GM21717 (cell line): ENCODE measurements around the gene SP1.
"Not testable (repeated sequence)": the region's sequence is repeated elsewhere in the genome, so short reads cannot be mapped to it uniquely, and the experiment has no call there.

Experiments used
- ATAC-seq: cut with Tn5 transposase; IDR thresholded peaks from one replicate; pipeline ENCODE4 v1.9.1; 2021; ENCODE audit warnings: mild to moderate bottlenecking, moderate library complexity; ENCODE audit not compliant: unreplicated experiment

SP1 gene

GRCh38 chr12:53410951-53411350 lies 31.0 kb downstream of the SP1 start:
- ATAC-seq, result no peak

- no peak for ATAC-seq
Observed at GRCh38 chr12:53413485-53414204, 33.7 kb downstream of the SP1 start.

- no peak for ATAC-seq
Observed at GRCh38 chr12:53414756-53415417, 34.9 kb downstream of the SP1 start.

- ATAC-seq, result not testable (repeated sequence)
Observed at GRCh38 chr12:53415752-53416389, 35.9 kb downstream of the SP1 start.

GRCh38 chr12:53417291-53417816 lies 37.4 kb downstream of the SP1 start:
- not testable (repeated sequence) for ATAC-seq

GRCh38 chr12:53418221-53418620 lies 38.2 kb downstream of the SP1 start:
- ATAC-seq, result no peak

GRCh38 chr12:53419756-53420155 lies 39.8 kb downstream of the SP1 start:
- ATAC-seq, result no peak

- not testable (repeated sequence) for ATAC-seq
Observed at GRCh38 chr12:53422247-53422646, 42.3 kb downstream of the SP1 start.

GRCh38 chr12:53423597-53423996 lies 43.6 kb downstream of the SP1 start, which contains the start of gene AMHR2:
Gene AMHR2, plus strand, starts transcription at chr12:53423855. Its CDS starts 80 bp downstream, at chr12:53423935.
- ATAC-seq, result no peak

GRCh38 chr12:53424626-53425514 lies 44.9 kb downstream of the SP1 start:
- no peak for ATAC-seq

GRCh38 chr12:53425515-53426150 lies 45.7 kb downstream of the SP1 start:
- no peak for ATAC-seq

- ATAC-seq, result no peak
Observed at GRCh38 chr12:53427905-53428594, 48.1 kb downstream of the SP1 start.

GRCh38 chr12:53428741-53429140 lies 48.8 kb downstream of the SP1 start:
- ATAC-seq, result no peak

- no peak for ATAC-seq
Observed at GRCh38 chr12:53430116-53430515, 50.1 kb downstream of the SP1 start.

- ATAC-seq, result no peak
Observed at GRCh38 chr12:53431187-53431586, 51.2 kb downstream of the SP1 start.

- not testable (repeated sequence) for ATAC-seq
Observed at GRCh38 chr12:53435326-53435725, 55.4 kb downstream of the SP1 start.

- ATAC-seq, result not testable (repeated sequence)
Observed at GRCh38 chr12:53439582-53439981, 59.6 kb downstream of the SP1 start.

- ATAC-seq, result peak; percentile 97
Observed at GRCh38 chr12:53441040-53441833, 61.3 kb downstream of the SP1 start, which contains the start of gene PRR13. Gene PRR13, plus strand, starts transcription at chr12:53441734. Its CDS starts 981 bp downstream, at chr12:53442715.

- no peak for ATAC-seq
Observed at GRCh38 chr12:53443955-53444354, 64.0 kb downstream of the SP1 start.
